ENCODE results near the gene FGF14.

FGF14 gene

GRCh38 chr13:101757446-101758039, 644.3 kb downstream of the FGF14 start:
- Mint-ChIP-seq H3K27ac (no peak overlapping the region), H3K36me3 (ENCODE audit: low read depth) (no peaks in the 10 kb centered on the region), H3K27me3 (ENCODE audit: low read depth, poor library complexity) (peaks cover 3% of the 10 kb centered on the region), H3K4me3 (no peak overlapping the region), H3K4me1 (no peaks in the 10 kb centered on the region), H3K9me3 (no peaks in the 10 kb centered on the region)
- peak; percentile 47 for TF ChIP-seq CTCF (IDR thresholded peaks at IDR 0.05)
- DNase-seq: no peak

GRCh38 chr13:101755228-101755887, 646.5 kb downstream of the FGF14 start:
- Mint-ChIP-seq H3K36me3 (ENCODE audit: low read depth) (no peaks in the 10 kb centered on the region), H3K27ac (no peak overlapping the region), H3K9me3 (no peaks in the 10 kb centered on the region), H3K27me3 (ENCODE audit: low read depth, poor library complexity) (peaks cover 3% of the 10 kb centered on the region), H3K4me3 (no peak overlapping the region), H3K4me1 (no peaks in the 10 kb centered on the region)
- no peak for TF ChIP-seq CTCF (IDR thresholded peaks at IDR 0.05)
- DNase-seq: no peak

- H3K9me3 Mint-ChIP-seq: no peaks in the 10 kb centered on the region
- no peak for TF ChIP-seq CTCF (IDR thresholded peaks at IDR 0.05)
- DNase-seq: no peak
- no peaks in the 10 kb centered on the region for H3K4me1 Mint-ChIP-seq
- H3K36me3 Mint-ChIP-seq (ENCODE audit: low read depth): no peaks in the 10 kb centered on the region
- H3K4me3 Mint-ChIP-seq: no peak overlapping the region
- no peak overlapping the region for H3K27ac Mint-ChIP-seq
- H3K27me3 Mint-ChIP-seq (ENCODE audit: low read depth, poor library complexity): no peaks in the 10 kb centered on the region
These were observed 649.4 kb downstream of the FGF14 start for GRCh38 chr13:101752432-101752831.

- Mint-ChIP-seq H3K27ac (no peak overlapping the region), H3K4me3 (no peak overlapping the region), H3K9me3 (no peaks in the 10 kb centered on the region), H3K36me3 (ENCODE audit: low read depth) (no peaks in the 10 kb centered on the region), H3K4me1 (no peaks in the 10 kb centered on the region), H3K27me3 (ENCODE audit: low read depth, poor library complexity) (no peaks in the 10 kb centered on the region)
- no peak for TF ChIP-seq CTCF (IDR thresholded peaks at IDR 0.05)
- DNase-seq: no peak
These were observed 650.4 kb downstream of the FGF14 start for GRCh38 chr13:101751488-101751887.

- Mint-ChIP-seq H3K27me3 (ENCODE audit: low read depth, poor library complexity) (peaks cover 4% of the 10 kb centered on the region), H3K4me1 (no peaks in the 10 kb centered on the region), H3K4me3 (no peak overlapping the region), H3K36me3 (ENCODE audit: low read depth) (no peaks in the 10 kb centered on the region), H3K27ac (no peak overlapping the region), H3K9me3 (no peaks in the 10 kb centered on the region)
- no peak for DNase-seq
- TF ChIP-seq CTCF (IDR thresholded peaks at IDR 0.05): no peak
These were observed 652.3 kb downstream of the FGF14 start for GRCh38 chr13:101749584-101749983.

GRCh38 chr13:101747039-101747438, 654.8 kb downstream of the FGF14 start:
- Mint-ChIP-seq H3K4me3 (no peak overlapping the region), H3K27me3 (ENCODE audit: low read depth, poor library complexity) (peaks cover 7% of the 10 kb centered on the region), H3K4me1 (no peaks in the 10 kb centered on the region), H3K36me3 (ENCODE audit: low read depth) (no peaks in the 10 kb centered on the region), H3K27ac (no peak overlapping the region), H3K9me3 (no peaks in the 10 kb centered on the region)
- DNase-seq: no peak
- TF ChIP-seq CTCF (IDR thresholded peaks at IDR 0.05): no peak
